NB4 (cell line): Measurements from ENCODE around the gene ONECUT3.

Source experiments
- DNase-seq: peaks from one replicate; pipeline ENCODE4 v3.0.0; 2010; ENCODE audit warnings: low read depth
- H3K4me3 ChIP-seq: one replicate; pipeline ENCODE4 v1.5.1; 2011; ENCODE audit warnings: mild to moderate bottlenecking, low read depth, low read length, moderate library complexity
- CTCF ChIP-seq: IDR thresholded peaks from one replicate; pipeline ENCODE4 v1.5.1; 2012; ENCODE audit warnings: low read depth, low read length
- MAX ChIP-seq: IDR thresholded peaks from 2 replicates; pipeline ENCODE4 v1.6.1; 2011; ENCODE audit warnings: low read depth, low read length
- MYC ChIP-seq: IDR thresholded peaks from 2 replicates; pipeline ENCODE4 v1.6.1; 2011; ENCODE audit warnings: low read depth, low read length
- POLR2A ChIP-seq: IDR thresholded peaks from 2 replicates; pipeline ENCODE4 v1.6.1; 2011; ENCODE audit warnings: mild to moderate bottlenecking; ENCODE audit not compliant: insufficient read length; ENCODE audit errors: extremely low read depth

Gene ONECUT3

GRCh38 chr19:1830568-1830967 is 77.3 kb downstream of the ONECUT3 start:
- DNase-seq: no peak
- TF ChIP-seq MAX (no peak), CTCF (no peak), MYC (no peak), POLR2A (no peak)
- H3K4me3 ChIP-seq: no peak overlapping the region
